K562 (cell line): ENCODE data around the gene RERE. TPM values are rescaled to one million over a fixed set of nuclear protein-coding genes. Genes with fewer than 3 reads are reported as not detected.
A peak's percentile ranks its signal among the peaks of the same experiment; 100 is the strongest.

Experiments used
- ARID3B ChIP-seq: fragments of 250-450 bp; sonication (Bioruptor Pico); IDR thresholded peaks from 2 replicates; pipeline ENCODE4 v1.4.0; 2020; ENCODE audit warnings: borderline replicate concordance
- ATF6 ChIP-seq: sonication (generic); formaldehyde crosslinking; IDR thresholded peaks from 2 replicates; pipeline ENCODE4 v1.4.0; 2020; ENCODE audit warnings: mild to moderate bottlenecking, missing genetic modification reagents
- COPS2 ChIP-seq: fragments of 450-650 bp; conservative IDR thresholded peaks from 2 replicates; pipeline ENCODE4 v1.6.1; 2016; ENCODE audit warnings: mild to moderate bottlenecking, moderate library complexity
- DLX4 ChIP-seq: fragments of 250-450 bp; sonication (Bioruptor Pico); IDR thresholded peaks from 2 replicates; pipeline ENCODE4 v1.6.1; 2021; ENCODE audit warnings: mild to moderate bottlenecking
- GTF2A2 ChIP-seq: IDR thresholded peaks from 2 replicates; pipeline ENCODE4 v1.6.1; 2016; ENCODE audit warnings: mild to moderate bottlenecking, missing genetic modification characterization, missing compliant biosample characterization
- HLTF ChIP-seq: fragments of 450-650 bp; IDR thresholded peaks from 2 replicates; pipeline ENCODE4 v1.6.1; 2016
- MCM2 ChIP-seq: fragments of 450-650 bp; IDR thresholded peaks from 2 replicates; pipeline ENCODE4 v1.6.1; 2017; ENCODE audit warnings: low read depth, mild to moderate bottlenecking
- NELFE ChIP-seq: IDR thresholded peaks from 2 replicates; pipeline ENCODE4 v1.6.1; 2011; ENCODE audit warnings: mild to moderate bottlenecking; ENCODE audit not compliant: insufficient read depth, insufficient read length
- PCBP1 ChIP-seq: fragments of 200-400 bp; formaldehyde crosslinking; IDR thresholded peaks from 2 replicates; pipeline ENCODE4 v1.6.1; 2018; ENCODE audit warnings: mild to moderate bottlenecking, low read depth, low read length; ENCODE audit not compliant: poor library complexity, severe bottlenecking
- SIRT6 ChIP-seq: IDR thresholded peaks from one replicate; pipeline ENCODE4 v1.6.1; 2012; ENCODE audit warnings: low read depth, mild to moderate bottlenecking, control low read depth, inconsistent platforms, low read length, moderate library complexity
- TGIF2 ChIP-seq: sonication (generic); formaldehyde crosslinking; IDR thresholded peaks from 2 replicates; pipeline ENCODE4 v1.8.1; 2022; ENCODE audit warnings: mild to moderate bottlenecking, missing genetic modification reagents, moderate library complexity
- THRAP3 ChIP-seq: fragments of 450-650 bp; IDR thresholded peaks from 2 replicates; pipeline ENCODE4 v1.6.1; 2016; ENCODE audit warnings: mild to moderate bottlenecking, inconsistent platforms, borderline replicate concordance
- ZC3H8 ChIP-seq: fragments of 450-650 bp; IDR thresholded peaks from 2 replicates; pipeline ENCODE4 v1.6.1; 2017
- ZNF134 ChIP-seq: fragments of 250-450 bp; sonication (Bioruptor Pico); conservative IDR thresholded peaks from 2 replicates; pipeline ENCODE4 v1.4.0; 2020
- ZNF449 ChIP-seq: fragments of 250-450 bp; sonication (Bioruptor Pico); IDR thresholded peaks from 2 replicates; pipeline ENCODE4 v1.8.0; 2022; ENCODE audit warnings: moderate library complexity, mild to moderate bottlenecking, inconsistent platforms
- ZNF518B ChIP-seq: fragments of 250-450 bp; sonication (Bioruptor Pico); IDR thresholded peaks from 2 replicates; pipeline ENCODE4 v1.5.0; 2021; ENCODE audit warnings: mild to moderate bottlenecking, moderate library complexity
- polyA plus RNA-seq, 8 experiments: library from polyadenylated mRNA; depleted of rRNA in 4 of 8; stranded (reverse) in 5 of 8; unstranded in 3 of 8; fragments of >200 nt; fragmentation: Nextera tagmentation in 2 of 8; fragmentation: Illumina TruSeq in 1 of 8; extraction: Ambion mirVana in 2 of 8; extraction: Trizol in 1 of 8; gene quantifications; 2 replicates each; pipeline versions ENCODE4 v1.2.1 to v1.2.3, GENCODE V29; 2011 to 2014; ENCODE audit warnings: inconsistent platforms in 1 of 8, missing spikeins in 1 of 8
- total RNA-seq, 7 experiments: library from RNA; depleted of rRNA in 6 of 7; stranded (reverse); fragments of >200 nt in 6 of 7; fragmentation: Illumina TruSeq in 2 of 7; extraction: Trizol in 2 of 7; gene quantifications; 2 replicates each; pipeline versions ENCODE4 v1.2.1 to v1.2.3, GENCODE V29; 2011 to 2021; ENCODE audit warnings: low replicate concordance in 1 of 7
- TF ChIP-seq, protein P1 (sequence below): fragments of 450-650 bp; formaldehyde crosslinking; IDR thresholded peaks from 2 replicates; pipeline ENCODE4 v1.4.0; 2022; ENCODE audit warnings: mild to moderate bottlenecking, moderate library complexity

Gene RERE
- total and polyA plus RNA-seq, 9 of the 15 experiments (the other 6 are each of a cell fraction or from before 2014, with no cell fraction given): 3.0 to 51.5 (median 13.4) TPM

DNA sequence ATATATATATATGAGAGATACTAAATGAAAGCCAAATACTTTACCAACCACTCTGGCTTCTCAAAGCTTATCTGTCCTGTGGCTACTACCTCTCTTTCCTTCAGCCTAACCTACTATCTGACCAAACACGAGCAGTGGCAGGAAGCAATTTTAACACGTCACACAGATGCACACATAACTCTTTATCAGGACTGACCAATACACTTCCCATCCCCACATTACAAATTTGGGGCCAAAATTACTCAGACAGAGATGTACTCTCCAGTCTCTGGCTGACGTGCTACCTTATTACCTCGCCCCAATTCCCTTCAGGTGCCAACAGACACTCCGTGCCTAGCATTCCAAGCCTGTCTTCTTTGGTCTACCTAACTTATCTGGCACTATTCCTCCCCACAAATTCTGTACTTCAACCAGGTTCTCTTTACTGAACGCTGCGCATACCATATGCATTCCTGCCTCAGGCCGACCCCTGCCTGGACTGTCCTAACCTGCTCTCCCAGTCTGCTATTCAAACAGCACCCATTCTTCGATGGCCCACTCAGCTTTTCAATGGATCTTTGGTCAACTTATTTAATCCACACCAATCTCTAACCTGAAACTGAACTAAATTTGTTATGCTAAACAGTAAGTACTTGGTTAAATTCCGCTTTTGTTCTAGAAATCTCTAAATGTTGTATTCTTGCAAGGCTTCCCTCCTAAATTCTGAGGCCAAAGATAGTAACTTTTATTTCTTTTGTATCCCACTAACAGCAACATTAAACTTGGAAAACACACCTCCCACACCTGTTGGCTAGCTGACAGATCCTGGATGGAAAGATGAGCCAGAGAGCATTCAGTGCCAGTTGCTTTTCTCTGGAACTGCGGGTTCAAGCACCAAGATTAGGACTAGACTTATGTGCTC, 27.9 kb downstream of the RERE start (continued):
- no peak for TF ChIP-seq ATF6 (CRISPR knock-in tag)
- TF ChIP-seq HLTF: peak; percentile 61
- no peak for TF ChIP-seq MCM2
- TF ChIP-seq GTF2A2 (tag): no peak
- no peak for TF ChIP-seq ZNF518B (CRISPR knock-in tag)
- TF ChIP-seq NELFE: no peak
- TF ChIP-seq, protein P1, sequence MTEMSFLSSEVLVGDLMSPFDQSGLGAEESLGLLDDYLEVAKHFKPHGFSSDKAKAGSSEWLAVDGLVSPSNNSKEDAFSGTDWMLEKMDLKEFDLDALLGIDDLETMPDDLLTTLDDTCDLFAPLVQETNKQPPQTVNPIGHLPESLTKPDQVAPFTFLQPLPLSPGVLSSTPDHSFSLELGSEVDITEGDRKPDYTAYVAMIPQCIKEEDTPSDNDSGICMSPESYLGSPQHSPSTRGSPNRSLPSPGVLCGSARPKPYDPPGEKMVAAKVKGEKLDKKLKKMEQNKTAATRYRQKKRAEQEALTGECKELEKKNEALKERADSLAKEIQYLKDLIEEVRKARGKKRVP (CRISPR knock-in tag): 0 out of 2 replicates have a peak, but pooled peaks have one; percentile 50
- no peak for TF ChIP-seq SIRT6
- TF ChIP-seq TGIF2 (CRISPR knock-in tag): no peak
- no peak for TF ChIP-seq ZNF134 (CRISPR knock-in tag)
- TF ChIP-seq ARID3B (CRISPR knock-in tag): no peak
- TF ChIP-seq ZNF449 (CRISPR knock-in tag): no peak
- TF ChIP-seq PCBP1: no peak
- TF ChIP-seq THRAP3: no peak
- no peak for TF ChIP-seq COPS2
- no peak for TF ChIP-seq ZC3H8
- TF ChIP-seq DLX4: no peak
